Stimulated activated CD4-positive, alpha-beta T cell treated with anti-CD3 and anti-CD28 coated beads, Interleukin-2, amount 100 ng/mL, for 24 hours (primary cell): Measurements from ENCODE around the gene RGS10.
A peak's percentile ranks its signal among the peaks of the same experiment; 100 is the strongest.
"Not testable (repeated sequence)": the region's sequence is repeated elsewhere in the genome, so short reads cannot be mapped to it uniquely, and the experiment has no call there.

Source experiments
- DNase-seq, 2 donors: peaks; one replicate each; pipeline ENCODE4 v3.0.0-alpha.2; 2020

Gene RGS10

DNA sequence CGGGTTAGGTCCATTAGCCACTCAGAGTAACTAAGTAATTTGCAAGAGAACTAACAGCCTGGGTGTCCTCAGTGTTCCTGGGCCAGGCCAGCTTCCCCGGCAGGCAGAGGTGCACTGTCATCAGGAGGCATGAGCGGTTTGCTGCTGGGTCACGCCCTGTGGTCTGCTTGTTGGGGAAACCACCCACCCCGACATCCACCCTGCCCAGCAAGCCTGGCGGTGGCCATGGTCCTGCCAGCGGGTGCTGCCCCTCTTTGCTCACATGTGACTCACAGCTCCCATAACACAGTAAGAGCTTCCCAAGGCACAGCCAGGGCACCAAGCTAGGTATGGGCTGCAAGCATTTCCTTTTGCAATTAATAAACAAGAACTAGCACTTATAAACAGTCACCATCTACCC lies 75.9 kb downstream of the RGS10 start:
- DNase-seq: peak; percentile 29 to 36

GRCh38 chr10:119466076-119466475 lies 76.4 kb downstream of the RGS10 start:
- DNase-seq: no peak

DNA sequence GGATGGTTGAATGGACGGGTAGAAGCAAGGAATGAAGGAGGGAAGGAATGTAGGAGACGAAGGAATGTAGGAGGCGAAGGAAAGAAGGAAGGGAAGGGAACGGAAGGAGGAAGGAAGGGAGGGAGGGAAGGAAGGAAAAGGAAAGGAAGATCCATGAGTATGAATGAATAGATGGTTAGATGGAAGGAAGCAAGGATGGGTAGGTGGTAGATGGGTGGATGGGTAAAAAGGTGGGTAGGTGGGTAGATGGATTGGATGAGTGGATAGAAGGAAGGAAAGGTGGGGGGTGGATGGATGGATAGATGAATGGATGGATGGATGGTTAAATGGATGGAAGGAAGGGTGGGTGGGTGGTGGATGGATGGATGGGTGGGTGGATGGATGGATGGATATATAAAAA lies 77.4 kb downstream of the RGS10 start:
- DNase-seq: no peak

GRCh38 chr10:119463195-119463594 lies 79.3 kb downstream of the RGS10 start:
- DNase-seq: not testable (repeated sequence)

GRCh38 chr10:119462773-119463172 lies 79.7 kb downstream of the RGS10 start:
- no peak for DNase-seq

GRCh38 chr10:119461923-119462322 lies 80.6 kb downstream of the RGS10 start:
- no peak for DNase-seq

DNA sequence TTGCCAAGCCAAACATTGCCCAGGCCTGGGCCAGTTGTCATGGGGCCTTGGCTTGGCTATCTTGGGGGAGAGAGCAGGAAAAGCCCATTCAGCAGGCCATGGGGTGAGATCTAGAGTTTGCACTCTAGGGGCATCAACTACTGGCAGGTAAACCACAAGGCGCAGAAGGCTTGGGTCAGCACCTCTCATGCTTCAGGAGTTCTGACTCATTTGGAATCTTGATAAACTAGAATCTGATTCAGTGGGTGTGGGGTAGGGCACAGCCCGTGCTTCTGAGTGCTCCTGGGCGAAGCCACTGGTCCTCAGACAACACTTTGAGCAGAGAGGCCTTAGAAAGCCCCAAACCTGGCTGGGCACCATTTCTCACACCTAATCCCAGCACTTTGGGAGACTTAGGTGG lies 81.1 kb downstream of the RGS10 start:
- peak in 1 of 2 donors; percentile 20 for DNase-seq

DNA sequence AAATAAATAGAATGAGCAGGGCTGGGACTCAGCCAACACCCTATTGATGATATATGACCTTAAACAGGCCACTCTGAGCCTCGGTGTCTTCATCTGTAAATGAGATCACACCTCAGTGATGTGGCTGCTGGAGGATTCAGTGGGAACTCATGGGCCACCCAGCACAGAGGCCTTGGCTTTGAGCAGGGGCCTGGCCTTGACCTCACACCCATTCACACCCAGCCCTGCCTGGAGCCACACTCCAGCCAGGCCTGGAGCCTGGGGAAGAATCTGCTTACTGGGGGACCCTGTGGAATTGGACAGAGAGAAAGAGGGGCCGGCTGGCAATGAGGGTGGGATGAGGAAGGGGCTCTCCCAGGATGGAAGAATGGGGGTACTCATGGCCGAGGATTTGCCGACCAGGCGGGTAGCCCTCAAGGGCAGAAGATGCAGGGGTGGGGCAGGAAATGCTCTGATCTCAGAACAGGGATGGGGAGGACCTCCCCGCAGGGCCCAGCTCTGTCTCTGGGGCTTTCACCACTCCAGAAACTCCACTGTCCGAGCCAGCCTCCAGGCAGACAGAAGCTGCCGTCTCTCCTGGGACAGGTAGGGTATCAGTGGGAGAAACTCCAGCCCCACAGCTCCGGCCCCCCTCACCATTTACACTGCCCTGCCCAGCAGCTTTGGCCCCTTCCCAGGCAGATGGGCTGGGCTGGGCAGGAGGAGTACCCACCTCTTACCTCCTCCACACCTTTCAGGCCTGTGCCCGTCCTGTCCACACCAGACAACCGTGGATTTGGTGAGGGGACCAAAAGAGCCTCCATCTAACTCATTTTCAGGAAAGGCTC lies 81.9 kb downstream of the RGS10 start:
- no peak for DNase-seq

DNA sequence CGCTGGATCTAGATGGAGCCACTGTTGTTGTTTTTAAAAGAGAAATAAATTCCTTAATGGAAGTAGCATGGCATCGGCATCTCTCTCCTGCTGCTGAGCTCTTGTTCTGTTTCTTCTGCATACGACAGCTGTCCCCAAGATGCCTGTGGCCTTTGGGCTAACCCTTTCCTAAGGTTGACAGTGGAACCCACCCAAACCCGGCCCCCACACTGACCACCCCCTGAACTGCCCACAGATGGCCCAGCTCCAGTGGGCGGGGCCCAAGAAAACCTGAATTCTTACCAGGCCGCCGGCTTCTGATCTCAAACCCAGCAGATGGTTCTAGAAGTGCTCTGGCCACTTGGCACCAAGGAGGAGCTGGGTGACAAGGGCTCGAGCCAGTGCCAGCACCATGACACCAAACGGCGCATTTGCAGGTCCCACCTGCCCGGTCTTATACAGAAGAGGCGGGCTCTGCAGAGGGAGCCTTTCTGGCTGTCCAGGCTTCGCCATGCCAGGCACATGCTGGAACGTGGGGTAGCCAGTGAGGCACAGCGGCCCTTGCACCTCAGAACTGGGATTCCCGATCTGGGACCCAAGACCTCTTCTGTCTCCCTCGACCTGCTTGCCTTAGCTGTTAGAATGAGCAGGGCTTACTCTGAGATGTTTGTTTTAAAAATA lies 82.7 kb downstream of the RGS10 start:
- no peak for DNase-seq

DNA sequence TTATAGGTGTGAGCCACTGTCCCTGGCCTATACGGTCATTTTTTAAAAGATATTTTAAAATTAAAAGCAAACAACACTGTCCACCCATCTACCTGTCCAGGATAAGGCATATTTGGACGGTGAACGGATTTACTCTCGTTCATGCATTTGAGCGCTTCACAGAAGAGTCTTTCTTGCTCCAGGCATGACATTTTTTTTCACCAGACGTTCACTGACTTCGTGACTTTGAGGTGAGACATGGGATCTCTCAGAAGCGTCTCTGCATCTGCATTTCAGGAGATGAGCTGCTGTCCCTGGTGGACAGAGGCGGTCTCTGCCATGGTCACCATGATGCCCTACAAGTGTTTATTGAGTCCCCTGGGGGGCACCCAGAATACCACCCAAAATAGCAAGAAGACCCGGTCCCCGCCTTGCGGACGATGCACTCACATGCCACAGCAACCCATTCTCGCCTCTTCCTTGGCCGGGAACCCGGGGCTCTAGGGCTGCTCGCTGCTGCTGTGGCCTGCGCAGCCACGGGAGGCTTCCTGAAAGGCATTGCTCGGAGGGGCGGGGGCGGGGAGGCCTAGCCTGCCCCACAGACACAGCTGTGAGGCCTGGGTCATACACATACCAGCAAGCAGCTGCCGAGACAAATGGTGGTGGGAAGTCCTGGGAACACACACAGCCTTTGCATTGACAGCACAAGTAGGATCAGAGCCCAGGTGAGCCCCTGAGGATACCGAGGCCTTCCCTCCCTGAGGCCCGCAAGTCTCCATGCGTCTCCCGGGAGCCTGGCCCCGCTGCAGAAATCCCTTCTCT lies 84.4 kb downstream of the RGS10 start:
- no peak for DNase-seq

GRCh38 chr10:119456435-119456810 lies 86.1 kb downstream of the RGS10 start:
- DNase-seq: no peak

- DNase-seq: no peak
These were observed 86.7 kb downstream of the RGS10 start for GRCh38 chr10:119455609-119456434.

DNA sequence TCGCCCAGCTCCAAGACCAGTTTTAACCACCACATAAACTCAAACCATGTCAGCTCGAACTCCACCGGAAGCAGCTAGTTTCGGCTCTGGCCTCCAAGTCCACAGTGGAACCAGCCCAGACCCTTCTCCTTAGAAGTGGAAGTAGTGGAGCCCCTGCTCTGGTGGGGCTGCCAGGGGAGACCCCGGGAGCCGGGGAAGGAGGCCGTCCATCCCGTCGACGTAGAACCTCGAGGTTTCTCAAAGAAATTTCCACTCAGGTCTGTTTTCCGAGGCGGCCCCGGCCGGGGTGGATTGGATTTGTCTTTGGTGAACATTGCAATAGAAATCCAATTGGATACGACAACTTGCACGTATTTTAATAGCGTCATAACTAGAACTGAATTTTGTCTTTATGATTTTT lies 87.5 kb downstream of the RGS10 start:
- DNase-seq: no peak

DNA sequence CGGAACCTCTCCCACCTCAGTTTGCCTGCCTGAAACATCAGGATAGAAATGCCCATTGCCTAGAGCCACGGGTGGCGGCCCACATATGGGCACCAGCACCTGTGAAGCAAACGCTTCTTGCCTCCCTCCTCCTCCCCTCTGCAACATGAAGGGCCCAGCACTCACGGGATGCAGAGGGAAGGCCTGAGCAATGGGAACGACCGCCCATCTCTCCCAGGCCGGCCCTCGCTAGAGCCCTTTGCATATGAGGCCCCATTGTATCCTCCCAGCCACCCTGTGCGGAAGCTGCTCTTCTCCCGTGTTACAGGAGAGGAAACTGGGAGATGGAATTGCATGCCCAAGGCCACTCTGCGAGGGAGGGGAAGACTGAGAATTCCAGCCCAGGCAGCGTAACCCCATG lies 88.2 kb downstream of the RGS10 start:
- no peak for DNase-seq

DNA sequence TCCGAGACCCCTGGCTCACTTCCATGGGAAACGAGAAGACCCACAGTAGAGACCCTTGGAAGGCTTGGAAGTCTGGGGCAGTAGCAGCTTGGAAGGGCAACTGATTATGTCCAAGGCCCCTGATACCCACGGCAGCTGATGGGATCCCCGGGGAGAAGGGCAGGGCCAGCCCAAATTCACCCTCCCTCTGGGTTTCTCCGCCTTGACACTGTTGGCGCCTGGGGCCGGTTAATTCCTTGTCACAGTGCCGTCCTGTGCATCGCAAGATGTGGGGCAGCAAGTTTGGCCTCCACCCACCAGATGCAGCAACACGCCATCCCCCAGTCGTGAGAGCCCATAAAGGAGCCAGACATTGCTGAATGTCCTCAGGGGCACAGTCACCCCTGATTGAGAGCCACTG lies 89.2 kb downstream of the RGS10 start:
- no peak for DNase-seq

DNA sequence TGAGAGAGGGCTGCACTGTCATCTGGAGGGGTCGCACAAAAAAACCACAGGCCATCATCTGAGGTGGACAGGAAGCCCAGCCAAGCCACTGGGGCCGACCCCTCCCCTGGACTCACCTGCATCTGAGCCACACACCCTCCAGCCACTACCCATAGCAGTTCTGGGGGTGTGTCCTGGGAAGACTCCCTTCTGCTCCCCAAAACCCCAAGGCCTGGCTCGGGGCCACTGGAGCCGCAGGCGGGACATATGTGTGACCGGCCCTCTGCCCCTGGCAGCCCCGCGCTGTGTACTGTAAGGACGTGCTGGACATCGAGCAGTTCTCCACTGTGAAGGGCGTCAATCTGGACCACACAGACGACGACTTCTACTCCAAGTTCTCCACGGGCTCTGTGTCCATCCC lies 90.1 kb downstream of the RGS10 start:
- DNase-seq: no peak

DNA sequence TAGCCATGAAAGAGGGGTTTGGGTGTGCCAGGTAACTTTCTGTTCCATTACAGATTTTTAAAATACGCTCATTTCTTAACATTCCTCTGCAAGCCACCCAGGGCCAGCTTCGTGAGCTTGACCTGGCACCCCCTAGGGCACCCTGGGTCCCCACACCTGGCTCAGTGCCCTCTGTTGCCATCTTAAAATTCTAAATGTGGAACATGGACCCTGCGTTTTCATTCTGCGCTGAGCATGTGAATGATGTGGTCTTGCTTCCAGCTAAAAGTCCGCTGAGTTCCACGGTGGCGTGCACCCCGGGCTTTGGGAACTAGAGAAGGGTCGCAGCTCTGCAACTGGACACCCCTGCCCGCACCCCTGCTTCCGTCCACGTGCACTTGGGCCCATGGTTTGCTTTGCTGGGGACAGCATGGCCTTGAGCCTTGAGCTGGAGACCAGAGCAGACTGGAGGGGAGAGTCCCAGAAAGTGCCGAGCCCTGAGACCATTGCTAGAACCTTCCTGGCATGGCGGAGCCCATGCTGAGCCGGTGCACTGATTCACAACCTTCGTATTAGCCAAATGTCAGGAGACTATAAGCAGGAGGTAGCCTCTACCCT lies 91.1 kb downstream of the RGS10 start:
- DNase-seq: no peak

GRCh38 chr10:119450606-119451299 lies 91.8 kb downstream of the RGS10 start:
- DNase-seq: no peak
